IPS-11a (cell line): ENCODE data around the gene DNAJC5G.
"Not testable (repeated sequence)": the region's sequence is repeated elsewhere in the genome, so short reads cannot be mapped to it uniquely, and the experiment has no call there.

ENCODE experiments used
- H3K4me3 ChIP-seq: one replicate; pipeline ENCODE4 v1.5.1; 2013; ENCODE audit warnings: low read depth, low read length, control low read depth

Gene DNAJC5G

DNA sequence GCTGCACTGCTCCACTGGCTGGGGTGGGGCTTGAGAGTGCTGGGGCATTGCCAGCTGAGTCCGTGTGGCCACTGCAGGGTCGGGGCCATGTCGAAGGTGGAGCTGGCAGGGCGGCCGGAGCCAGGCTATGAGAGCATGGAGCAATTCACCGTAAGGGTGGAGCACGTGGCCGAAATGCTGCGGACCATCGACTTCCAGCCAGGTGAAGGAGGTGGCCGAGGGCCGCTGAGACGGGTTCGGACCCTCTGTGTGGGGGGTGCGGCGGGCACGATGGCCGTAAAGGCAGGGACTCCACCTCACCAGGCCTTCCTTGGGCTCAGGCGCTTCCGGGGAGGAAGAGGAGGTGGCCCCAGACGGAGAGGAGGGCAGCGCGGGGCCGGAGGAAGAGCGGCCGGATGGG, 30.9 kb downstream of the DNAJC5G start:
- no peak overlapping the region for H3K4me3 ChIP-seq

DNA sequence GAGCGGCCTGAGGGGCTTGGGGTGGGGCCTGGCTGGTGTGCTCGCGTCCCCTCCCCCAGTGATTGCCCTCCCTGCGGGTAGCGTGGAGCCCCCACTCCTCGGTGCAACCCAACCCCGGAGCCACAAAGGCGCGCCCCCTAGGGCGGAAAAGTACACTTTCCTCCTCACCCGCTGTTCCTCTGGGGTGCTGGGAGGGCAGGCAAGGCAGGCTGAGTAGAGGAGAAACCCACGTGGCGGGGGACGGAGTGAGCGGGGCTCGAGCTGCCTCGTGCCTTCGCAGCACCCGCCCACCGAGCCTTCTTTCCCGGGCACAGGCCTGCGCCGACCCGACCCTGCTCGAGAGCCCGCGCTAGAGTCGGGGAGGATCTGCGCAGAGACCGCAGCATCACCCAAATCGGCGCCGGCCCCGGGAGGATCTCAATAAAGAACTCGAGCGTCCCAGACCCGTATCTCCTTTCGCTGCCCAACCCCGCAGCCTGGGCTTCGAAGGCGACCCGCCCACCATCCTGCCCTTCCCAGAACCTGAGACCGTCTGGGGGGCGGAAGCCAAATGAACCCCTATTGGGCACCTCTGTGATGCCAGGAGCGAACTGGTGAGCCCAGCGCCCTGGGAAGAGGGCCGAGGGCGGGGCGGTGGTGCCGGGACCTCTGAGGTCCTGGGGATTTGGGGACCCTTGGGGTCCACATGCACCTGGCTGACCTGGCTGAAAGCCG, 31.5 kb downstream of the DNAJC5G start:
- peak overlapping the region; percentile 13 for H3K4me3 ChIP-seq

DNA sequence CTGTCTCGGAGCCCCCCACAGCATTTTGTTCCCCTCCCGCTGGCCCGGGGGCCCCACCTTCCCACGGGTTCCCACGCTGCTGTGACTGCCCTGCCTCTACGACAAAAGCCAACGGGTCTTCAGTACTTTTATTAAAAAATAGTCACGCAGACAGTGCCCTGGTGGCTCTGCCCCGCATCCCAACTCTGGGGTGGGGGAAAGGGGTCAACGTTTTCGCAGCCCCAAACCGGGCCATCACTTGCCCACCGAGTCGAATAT, 32.0 kb downstream of the DNAJC5G start:
- H3K4me3 ChIP-seq: no peak overlapping the region

DNA sequence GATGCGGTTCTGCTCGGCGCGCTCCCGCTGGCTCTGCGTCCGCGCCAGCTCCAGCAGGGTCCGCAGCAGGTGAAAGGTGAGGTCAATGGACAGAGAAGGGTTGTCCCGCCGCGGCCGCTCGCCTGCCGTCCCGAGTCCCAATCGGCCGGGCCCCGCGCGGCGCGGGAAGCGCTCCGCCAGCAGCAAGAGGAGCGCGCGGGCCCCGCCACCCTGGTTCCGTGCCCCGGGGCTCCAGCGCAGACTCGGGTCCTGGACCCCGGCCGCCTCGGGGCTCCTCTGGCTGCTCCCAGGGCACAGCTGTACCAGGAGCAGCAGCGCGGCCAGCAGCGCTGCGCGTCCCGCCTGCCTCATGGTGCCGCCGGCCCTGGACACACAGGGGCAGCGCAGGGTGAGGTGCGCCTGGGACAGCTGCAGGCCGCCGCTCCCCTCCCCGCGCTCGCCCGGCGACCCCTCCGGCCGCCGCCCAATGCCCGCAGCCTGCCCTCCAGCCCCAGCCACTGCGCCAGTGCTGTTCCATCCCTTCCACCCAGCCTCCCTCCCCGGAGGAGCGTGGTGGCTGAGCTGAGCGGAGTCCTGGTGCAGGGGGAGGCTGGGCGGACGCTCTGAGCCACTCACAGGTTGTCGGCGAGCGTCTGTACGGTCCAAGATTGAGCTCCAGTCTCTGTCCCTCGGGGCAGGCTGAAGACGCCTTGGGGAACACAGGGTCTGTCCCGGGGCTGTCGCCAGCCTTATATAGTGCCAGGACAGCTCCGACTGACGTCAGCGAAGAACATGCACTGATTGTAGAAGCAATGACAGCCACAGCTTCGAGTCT, 32.5 kb downstream of the DNAJC5G start:
- H3K4me3 ChIP-seq: peak overlapping the region; percentile 13

DNA sequence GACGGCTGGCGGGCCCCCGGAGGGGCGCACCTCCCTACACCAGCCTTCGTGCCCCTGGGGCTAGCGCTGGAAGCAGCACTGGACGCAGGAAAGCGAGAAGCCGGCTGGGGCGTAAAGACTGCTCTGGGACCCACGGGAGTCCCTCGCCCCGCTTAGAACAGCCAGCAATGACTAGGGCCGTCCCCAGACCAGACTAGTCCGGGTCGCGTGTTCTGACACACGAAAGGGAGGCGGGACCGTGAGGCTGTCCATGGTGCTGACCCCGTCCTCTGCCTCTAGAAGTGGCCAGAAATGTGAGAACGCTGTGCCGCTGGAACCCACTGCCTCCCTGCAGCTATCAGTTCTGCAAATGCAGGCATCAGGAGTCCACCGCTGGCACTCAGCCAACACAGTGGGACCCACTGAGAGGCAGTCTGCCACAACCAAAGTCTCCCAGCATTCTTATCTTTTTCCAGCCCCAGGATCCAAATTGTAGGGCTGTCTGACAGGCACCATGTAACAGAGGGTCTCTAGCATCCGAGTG, 33.2 kb downstream of the DNAJC5G start, which contains the start of gene UCN:
UCN (minus strand) TSS at position 87 of the 523 bp plus-strand sequence. CDS start 550 bp downstream, outside the sequence.
- peak within 1 kb of the TSS; percentile 13 for H3K4me3 ChIP-seq

DNA sequence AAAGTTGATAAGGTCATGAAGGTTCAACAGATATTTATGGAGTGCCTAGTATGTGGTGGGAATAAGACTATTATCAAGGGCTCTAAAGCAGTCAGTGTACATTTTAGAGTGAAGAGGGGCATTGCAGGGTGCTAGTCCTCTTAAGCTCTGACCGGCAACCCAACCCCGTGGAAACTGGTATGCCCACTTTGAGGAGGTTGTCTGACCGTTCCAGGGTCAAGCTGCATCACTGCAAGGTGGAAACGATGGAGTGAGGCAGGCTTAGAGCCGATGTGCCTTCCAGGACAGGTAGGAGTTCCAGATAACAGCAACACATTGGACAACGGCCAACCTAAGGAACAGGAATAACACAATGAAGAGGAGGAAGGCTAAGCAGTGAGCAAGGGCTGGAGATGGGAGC, 34.4 kb downstream of the DNAJC5G start:
- H3K4me3 ChIP-seq: no peak overlapping the region

DNA sequence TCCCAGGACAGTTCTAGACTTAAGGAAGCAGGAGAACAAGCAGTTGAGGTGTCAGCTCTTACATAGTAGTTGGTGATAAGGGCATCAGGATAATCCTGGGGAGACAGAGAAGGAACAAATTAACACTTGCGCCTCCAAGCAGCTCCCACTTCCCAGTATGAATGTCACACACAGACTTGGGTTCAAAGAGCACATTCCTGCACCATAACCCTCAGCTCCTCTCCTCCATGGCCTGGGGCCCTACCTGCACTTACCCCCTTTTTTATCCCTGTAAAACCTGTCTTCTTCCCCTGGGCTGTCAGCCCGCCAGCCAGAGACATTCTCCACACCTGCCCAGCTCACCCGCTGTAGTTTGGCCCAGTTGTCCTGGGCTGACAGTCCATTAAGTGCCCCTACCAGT, 36.9 kb downstream of the DNAJC5G start:
- no peak overlapping the region for H3K4me3 ChIP-seq

DNA sequence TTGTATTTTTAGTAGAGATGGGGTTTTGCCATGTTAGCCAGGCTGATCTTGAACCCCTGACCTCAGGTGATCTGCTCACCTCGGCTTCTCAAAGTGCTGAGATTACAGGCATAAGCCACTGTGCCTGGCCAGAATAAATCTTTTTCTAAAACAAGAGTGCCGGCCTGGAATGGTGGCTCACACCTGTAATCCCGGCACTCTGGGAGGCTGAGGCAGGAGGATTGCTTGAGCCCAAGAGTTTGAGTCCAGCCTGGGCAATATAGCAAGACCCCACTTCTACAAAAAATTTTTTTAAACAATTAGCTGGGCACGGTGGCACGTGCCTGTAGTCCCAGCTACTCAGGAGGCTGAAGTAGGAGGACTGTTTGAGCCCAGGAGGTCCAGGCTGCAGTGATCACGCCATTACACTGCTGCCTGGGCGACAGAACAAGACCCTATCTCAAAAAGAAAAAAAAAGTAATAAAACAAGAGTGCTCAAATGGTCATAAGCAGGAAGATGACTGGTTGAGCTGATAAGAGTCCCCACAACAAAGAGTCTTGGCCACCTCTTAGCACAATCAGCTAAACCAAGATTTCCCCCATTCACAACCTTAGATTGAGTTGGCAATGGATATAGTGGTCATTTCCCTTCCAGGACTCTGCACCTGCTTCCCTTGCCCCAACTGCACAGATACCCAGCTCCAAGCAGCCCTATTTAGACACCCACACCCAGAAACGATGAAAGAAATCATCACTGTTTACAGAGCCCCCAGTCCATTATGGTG, 38.8 kb downstream of the DNAJC5G start:
- no peak overlapping the region for H3K4me3 ChIP-seq

DNA sequence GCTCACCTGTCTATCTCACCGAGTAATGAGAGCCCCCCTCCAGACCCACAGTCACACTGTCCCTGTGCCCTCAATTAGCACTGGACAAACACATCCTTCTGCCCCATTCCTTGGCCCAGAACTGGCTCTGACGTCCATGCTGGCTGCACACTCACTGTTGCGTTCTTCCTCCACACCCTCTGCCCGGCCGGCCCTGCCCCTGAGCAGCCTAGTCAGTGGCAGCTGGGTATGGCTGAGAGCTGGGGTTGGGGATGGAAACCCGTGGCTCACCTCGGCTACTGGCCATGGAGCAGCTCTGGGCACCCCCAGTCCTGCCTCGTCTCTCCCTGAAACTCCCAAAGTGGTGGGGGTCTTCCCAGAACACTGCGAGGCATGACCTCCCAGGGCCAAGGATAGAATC, 39.5 kb downstream of the DNAJC5G start:
- no peak overlapping the region for H3K4me3 ChIP-seq

DNA sequence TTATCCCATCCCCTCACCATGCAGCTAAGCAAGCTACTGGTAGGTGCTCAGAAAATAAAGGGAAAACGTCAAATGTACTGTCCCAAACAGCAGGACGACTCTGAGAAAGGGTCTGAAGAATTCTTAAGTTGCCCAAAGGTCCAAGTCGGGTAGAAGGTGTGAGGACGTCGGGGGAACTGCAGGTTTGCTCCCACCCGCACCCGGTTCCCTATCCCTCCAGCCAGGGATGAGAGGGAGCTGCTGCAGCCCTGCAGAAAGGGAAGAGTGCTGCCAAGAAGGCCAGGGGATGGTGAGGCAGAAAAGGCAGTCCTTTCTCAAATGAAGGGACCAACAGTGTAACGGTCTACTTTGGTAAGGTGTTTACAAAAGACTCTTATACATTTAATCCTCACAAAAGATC, 39.9 kb downstream of the DNAJC5G start:
- H3K4me3 ChIP-seq: no peak overlapping the region

DNA sequence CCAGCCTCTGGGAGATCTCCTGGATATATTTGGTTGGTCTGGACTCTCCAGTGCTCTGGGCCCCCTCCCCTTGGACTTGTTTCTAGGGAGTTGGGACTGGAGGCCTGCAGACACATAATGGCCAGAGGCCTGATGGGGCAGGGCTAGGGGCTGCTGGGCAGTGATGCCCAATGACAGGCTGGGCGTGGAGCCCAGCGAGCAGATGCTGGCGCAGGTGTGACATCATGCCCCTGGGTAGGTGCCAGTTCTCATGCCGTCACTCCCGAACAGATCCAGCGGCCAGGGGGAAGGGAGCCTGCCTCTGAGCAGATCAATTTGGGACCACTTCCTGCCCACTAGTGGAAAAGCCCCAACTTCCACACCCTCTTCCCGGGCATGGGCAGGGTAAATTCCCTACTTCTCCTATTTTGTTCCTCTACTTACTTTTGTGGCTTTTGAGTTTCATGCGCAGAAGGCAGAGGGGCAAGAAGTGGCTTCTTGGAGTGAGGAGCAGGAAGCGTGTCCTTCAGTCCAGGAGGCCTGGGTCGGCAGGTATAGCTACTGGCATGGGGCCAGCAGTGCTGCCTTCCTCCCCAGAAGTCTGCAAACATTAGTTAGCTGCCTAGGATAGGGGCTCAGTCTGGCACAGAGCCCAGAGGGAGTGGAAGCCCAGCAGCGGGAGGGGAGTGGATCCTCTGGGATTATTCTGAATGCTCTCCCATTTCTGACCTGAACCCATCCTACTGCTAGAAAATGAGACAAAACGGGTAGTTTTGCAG, 41.6 kb downstream of the DNAJC5G start:
- H3K4me3 ChIP-seq: no peak overlapping the region

DNA sequence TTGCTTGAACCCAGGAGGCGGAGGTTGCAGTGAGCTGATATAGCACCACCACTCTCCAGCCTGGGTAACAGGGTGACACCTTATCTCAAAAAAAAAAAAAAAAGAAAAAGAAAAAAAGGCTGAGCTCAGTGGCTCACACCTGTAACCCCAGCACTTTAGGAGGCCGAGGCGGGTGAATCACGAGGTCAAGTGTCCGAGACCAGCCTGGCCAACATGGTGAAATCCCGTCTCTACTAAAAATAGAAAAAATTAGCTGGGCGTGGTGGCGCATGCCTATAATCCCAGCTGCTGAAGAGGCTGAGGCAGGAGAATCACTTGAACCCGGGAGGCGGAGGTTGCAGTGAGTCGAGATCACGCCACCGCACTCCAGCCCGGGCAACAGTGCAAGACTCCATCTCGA, 44.6 kb downstream of the DNAJC5G start:
- not testable (repeated sequence) for H3K4me3 ChIP-seq

DNA sequence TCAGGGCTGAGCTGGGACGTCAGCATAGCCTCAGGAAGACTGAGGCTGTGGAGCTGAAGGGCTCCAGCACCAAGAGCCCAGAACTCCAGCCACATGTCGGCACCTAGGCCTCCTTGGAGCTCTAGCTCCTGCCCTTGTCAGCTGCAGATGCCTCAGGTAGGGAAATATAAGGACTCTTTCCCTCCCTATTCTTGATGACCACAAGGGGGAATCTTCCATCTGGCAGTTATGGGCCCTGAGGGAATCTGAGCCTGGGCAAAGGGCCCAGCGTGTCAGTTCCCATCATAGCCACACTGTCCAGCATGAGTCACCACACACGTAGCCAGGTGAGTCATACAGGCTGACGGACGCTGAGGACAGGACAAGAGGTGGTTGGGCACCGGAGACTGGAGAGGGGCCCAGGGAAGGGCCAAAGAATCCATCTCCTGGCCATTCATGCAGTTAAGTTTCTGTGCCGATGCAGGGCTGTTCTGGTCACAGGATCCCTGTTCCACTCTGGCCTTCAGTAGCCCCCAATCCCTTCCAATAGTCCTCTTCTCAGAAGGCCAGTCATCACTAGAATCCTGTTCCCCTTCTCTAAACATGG, 45.8 kb downstream of the DNAJC5G start:
- no peak overlapping the region for H3K4me3 ChIP-seq

DNA sequence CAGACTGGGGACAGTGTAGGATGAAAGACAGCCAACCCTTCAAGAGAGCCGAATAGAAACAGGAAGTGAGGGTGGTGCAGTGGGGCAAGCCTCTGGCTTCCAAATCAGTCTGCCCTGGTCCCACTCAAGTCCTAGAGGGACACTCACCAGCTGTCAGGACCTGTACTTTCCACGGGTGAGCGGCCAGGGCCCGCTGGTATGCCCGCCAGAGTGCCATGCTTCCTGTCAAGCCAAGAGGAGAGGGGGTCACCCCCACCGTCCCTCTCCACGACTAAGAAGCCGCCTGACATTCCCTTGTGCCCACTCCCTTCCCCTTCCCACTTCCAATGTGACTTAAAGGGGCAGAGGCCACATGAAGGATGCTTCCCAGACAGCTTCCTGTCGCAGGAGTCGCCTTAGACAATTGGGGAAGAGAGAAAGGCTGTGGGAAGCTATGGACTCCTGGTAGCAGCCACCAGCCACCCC, 47.1 kb downstream of the DNAJC5G start:
- peak overlapping the region; percentile 80 for H3K4me3 ChIP-seq

DNA sequence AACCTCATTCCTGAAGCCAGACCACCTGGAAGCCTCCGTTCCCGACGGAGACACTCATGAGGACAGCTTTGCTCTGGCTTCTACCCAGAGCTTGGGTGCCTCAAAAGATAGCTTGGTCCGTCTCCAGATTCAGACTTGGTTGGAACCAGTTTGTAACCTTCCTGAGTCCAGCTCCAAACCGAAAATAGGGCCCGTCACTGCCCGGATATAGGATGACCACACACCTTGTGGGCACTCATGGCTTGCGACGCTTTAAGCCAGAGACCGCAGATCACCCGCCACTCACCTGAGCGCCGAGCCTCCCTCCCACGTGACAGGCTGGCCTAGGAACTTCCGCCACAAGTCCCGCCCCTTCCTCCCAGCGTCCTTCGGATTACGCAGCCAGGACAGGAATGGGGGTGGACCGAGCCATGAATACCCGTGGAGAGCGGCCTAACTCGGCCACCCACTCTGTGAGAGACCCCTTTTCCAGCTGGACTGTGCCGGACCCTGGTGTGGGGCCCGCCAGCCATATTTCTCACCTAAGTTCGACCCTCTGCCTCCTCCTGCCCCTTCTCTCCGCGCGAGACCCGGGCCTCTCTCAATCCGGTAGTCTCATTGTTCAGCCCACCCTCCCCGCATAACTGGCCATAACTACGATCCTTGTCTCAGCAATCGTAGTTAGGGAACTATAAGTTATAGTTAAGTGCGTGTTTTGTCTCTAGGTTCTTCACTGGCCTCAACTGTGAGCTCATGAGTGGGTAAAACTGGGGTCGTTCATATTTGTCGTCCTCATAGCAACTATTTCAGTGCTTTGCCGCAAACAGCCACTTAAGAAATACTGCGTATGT, 47.7 kb downstream of the DNAJC5G start, which contains the start of gene MPV17:
MPV17 (minus strand) TSS at position 332 of the 830 bp plus-strand sequence. CDS start 580 bp downstream, outside the sequence.
- H3K4me3 ChIP-seq: peak within 1 kb of the TSS; percentile 80

DNA sequence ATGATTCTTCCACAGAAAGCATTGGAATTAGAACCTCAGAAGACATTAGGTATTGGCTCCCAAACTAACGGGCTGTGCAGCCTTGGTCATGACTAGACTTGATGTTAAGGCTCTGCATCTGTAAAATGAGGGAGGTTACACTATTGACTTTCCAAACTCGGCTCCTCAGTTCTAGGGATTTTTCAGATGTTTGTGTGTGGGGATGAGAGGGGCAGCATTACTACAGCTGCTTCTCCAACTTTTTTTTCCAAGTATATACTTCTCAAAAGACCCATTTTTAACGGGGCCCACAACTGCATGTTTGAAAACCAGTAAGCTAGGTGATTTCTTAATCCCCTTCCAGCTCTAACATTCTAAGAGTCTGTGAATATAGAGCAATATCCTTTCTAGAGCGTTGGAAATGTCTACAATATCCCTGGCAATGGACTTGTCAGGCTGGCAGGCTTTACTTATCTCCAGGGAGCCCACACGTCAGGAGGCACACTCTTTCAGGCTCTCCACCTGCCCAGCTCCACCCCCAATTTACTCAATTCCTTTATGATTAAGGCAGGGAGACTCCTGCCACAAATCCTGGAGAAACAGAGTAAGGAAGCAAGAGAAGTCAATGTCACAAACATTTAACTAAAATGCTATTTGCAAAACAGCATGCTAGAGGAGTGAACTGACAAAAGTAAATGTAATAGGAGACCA, 48.5 kb downstream of the DNAJC5G start:
- peak overlapping the region; percentile 80 for H3K4me3 ChIP-seq

DNA sequence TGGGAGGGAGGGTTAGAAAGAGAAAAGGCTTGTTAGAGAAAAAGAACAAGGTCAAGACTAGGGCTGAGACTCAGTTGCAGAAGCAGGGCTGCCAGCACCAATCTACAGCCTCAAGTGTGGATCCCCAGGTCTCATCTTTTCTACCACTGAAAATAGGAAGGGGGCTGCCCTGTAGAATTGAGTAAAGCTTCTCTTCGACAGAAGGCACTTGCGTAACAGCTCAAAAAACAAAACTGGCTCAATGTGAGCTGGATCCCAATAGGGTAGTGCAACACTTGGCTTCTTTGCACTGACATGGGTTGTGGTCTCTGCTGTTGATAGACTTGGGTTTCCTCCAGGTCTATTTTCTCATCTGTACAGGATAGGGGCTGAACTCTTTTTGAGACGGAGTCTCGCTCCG, 49.5 kb downstream of the DNAJC5G start:
- no peak overlapping the region for H3K4me3 ChIP-seq
